Tibial nerve (tissue), 4 donors: ENCODE results near the gene CMC4. TPM values are rescaled to one million over a fixed set of nuclear protein-coding genes. Genes with fewer than 3 reads are reported as not detected.

Source experiments
- DNase-seq, 2 donors: peaks; one replicate each; pipeline ENCODE4 v3.0.0-alpha.2; 2019; ENCODE audit warnings: low spot score in 2 of 2
- H3K27ac ChIP-seq, 4 donors: fragments of 200-600 bp; sonication (generic) in 3 of 4; one replicate each; pipeline ENCODE4 v1.5.1; 2017 to 2019; ENCODE audit warnings: mild to moderate bottlenecking in 1 of 4
- H3K27me3 ChIP-seq, 2 donors: fragments of 200-600 bp; sonication (generic) in 1 of 2; one replicate each; pipeline versions ENCODE4 v1.5.1 to v1.6.0; 2017 to 2019
- H3K36me3 ChIP-seq, 3 donors: fragments of 200-600 bp; sonication (generic); one replicate each; pipeline ENCODE4 v1.5.1; 2018 to 2019
- H3K4me1 ChIP-seq, 4 donors: fragments of 200-600 bp; sonication (generic) in 3 of 4; one replicate each; pipeline ENCODE4 v1.5.1; 2017 to 2019
- H3K4me3 ChIP-seq, 4 donors: fragments of 200-600 bp; sonication (generic) in 3 of 4; one replicate each; pipeline ENCODE4 v1.5.1; 2017 to 2019; ENCODE audit warnings: mild to moderate bottlenecking in 1 of 4, moderate library complexity in 1 of 4
- H3K9me3 ChIP-seq, 4 donors: fragments of 200-600 bp; sonication (generic) in 3 of 4; one replicate each; pipeline ENCODE4 v1.5.1; 2017 to 2019
- EP300 ChIP-seq, 2 donors: sonication (generic); formaldehyde crosslinking; IDR thresholded peaks; one replicate each; pipeline ENCODE4 v1.6.1; 2017; ENCODE audit warnings: antibody characterized with exemption in 2 of 2, mild to moderate bottlenecking in 1 of 2
- POLR2A ChIP-seq, 2 donors: fragments of 450-650 bp; IDR thresholded peaks; one replicate each; pipeline ENCODE4 v1.6.1; 2017; ENCODE audit warnings: antibody characterized with exemption in 2 of 2, mild to moderate bottlenecking in 2 of 2, moderate library complexity in 2 of 2
- WGBS, 2 donors: methylation state at CpG; one replicate each; pipeline ENCODE4 v1.1.5; 2018; 5-methylcytosine and 5-hydroxymethylcytosine counted together
- total RNA-seq, 4 donors: library from RNA; depleted of rRNA; stranded (reverse); fragments of >200 nt; gene quantifications; one replicate each; pipeline ENCODE4 v1.1.0, GENCODE V29; 2016
- TF ChIP-seq, protein P1 (sequence below), 5 experiments: fragments of 200-600 bp in 3 of 5; fragments of 450-650 bp in 2 of 5; sonication (generic) in 3 of 5; IDR thresholded peaks; one replicate each; pipeline ENCODE4 v1.5.1; 2016 to 2019; ENCODE audit warnings: antibody characterized with exemption in 5 of 5, mild to moderate bottlenecking in 3 of 5, moderate library complexity in 2 of 5

Gene CMC4
- total RNA-seq, 4 donors from 2014 or later: 22.2 to 27.0 (median 23.7) TPM

DNA sequence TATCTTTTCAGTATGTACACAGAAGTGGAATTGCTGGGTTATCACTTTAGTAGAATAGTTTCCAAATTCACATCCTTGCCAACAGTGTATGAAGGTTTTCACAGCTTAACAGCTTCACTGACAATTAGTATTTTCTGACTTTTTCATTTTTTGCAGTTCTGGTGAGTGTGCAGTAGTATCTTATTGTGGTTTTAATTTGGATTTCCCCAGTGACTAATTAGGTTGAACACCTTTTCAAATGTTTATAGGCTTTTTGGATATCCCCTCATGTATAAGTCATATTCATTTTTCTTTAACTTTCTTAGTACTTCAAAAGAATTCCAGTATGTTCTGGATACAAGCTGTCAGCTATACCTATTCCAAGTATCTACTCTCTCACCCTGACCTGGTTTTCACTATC is 37.5 kb upstream of the CMC4 start:
- no peak for DNase-seq
- Histone ChIP-seq H3K9me3 (no peaks in the 10 kb centered on the region), H3K36me3 (peaks cover 0 to 10% (median 0%) of the 10 kb centered on the region in 3 donors), H3K27ac (no peak overlapping the region), H3K4me1 (peaks cover 0 to 7% (median 0%) of the 10 kb centered on the region in 4 donors), H3K27me3 (no peaks in the 10 kb centered on the region), H3K4me3 (no peak overlapping the region)
- TF ChIP-seq EP300 (IDR thresholded peaks at IDR 0.05) (no peak), POLR2A (IDR thresholded peaks at IDR 0.05) (no peak)
- TF ChIP-seq, protein P1, sequence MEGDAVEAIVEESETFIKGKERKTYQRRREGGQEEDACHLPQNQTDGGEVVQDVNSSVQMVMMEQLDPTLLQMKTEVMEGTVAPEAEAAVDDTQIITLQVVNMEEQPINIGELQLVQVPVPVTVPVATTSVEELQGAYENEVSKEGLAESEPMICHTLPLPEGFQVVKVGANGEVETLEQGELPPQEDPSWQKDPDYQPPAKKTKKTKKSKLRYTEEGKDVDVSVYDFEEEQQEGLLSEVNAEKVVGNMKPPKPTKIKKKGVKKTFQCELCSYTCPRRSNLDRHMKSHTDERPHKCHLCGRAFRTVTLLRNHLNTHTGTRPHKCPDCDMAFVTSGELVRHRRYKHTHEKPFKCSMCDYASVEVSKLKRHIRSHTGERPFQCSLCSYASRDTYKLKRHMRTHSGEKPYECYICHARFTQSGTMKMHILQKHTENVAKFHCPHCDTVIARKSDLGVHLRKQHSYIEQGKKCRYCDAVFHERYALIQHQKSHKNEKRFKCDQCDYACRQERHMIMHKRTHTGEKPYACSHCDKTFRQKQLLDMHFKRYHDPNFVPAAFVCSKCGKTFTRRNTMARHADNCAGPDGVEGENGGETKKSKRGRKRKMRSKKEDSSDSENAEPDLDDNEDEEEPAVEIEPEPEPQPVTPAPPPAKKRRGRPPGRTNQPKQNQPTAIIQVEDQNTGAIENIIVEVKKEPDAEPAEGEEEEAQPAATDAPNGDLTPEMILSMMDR (IDR thresholded peaks at IDR 0.05): no peak

DNA sequence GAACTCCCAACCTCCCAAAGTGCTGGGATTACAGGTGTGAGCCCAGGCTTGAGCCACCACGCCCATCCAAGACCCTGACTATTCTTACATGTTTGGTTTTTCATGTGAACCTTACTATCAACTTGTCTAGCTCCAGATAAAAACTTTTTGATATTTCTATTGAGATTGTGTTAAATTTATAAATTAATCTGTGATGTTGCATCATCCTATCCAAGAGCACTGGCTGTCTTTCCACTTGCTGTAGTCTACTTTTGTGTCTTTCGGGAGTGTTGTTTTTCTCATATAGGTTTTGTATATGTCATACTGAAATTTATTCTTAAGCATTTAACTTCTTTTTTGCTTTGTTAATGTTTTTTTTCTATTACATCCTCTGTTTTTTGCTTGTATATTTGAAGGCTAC is 35.0 kb upstream of the CMC4 start:
- Histone ChIP-seq H3K4me1 (peaks cover 0 to 7% (median 0%) of the 10 kb centered on the region in 4 donors), H3K27me3 (no peaks in the 10 kb centered on the region), H3K36me3 (peaks cover 0 to 10% (median 0%) of the 10 kb centered on the region in 3 donors), H3K9me3 (no peaks in the 10 kb centered on the region), H3K4me3 (no peak overlapping the region), H3K27ac (no peak overlapping the region)
- WGBS, 2 donors: 83 to 96% methylated on average over 2 of the region's 2 CpGs
- no peak for DNase-seq
- TF ChIP-seq POLR2A (IDR thresholded peaks at IDR 0.05) (no peak), EP300 (IDR thresholded peaks at IDR 0.05) (no peak)
- TF ChIP-seq, protein P1 (IDR thresholded peaks at IDR 0.05): no peak

DNA sequence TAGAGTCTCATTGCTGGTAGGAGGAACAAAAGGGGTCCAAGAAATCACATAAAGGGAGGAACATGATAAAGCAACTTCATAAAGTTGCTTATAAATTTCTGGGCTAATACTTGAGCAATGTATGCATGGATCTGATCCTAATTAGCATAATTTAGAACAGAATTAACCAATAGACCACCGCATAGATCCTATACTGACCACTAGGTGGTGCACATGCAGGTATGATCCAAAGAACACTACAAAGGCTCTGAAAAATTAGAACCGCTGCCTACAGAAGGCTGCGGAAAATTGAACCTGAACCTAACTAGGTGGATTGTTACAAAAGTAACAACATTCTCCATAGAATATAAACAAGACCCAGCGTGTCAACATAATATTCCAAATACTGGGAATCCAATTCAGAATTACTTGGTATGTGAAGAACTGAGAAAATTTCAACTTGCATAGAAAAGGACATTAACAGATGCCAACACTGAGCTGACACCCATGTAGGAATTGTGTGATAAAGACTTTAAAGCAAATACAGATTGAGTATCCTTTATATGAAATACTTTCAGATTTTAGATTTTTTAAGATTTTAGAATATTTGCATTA is 23.6 kb upstream of the CMC4 start:
- peaks cover 0 to 3% (median 0%) of the 10 kb centered on the region in 3 donors for H3K36me3 ChIP-seq
- WGBS, 2 donors: 40 to 42% methylated on average over 4 of the region's 4 CpGs

DNA sequence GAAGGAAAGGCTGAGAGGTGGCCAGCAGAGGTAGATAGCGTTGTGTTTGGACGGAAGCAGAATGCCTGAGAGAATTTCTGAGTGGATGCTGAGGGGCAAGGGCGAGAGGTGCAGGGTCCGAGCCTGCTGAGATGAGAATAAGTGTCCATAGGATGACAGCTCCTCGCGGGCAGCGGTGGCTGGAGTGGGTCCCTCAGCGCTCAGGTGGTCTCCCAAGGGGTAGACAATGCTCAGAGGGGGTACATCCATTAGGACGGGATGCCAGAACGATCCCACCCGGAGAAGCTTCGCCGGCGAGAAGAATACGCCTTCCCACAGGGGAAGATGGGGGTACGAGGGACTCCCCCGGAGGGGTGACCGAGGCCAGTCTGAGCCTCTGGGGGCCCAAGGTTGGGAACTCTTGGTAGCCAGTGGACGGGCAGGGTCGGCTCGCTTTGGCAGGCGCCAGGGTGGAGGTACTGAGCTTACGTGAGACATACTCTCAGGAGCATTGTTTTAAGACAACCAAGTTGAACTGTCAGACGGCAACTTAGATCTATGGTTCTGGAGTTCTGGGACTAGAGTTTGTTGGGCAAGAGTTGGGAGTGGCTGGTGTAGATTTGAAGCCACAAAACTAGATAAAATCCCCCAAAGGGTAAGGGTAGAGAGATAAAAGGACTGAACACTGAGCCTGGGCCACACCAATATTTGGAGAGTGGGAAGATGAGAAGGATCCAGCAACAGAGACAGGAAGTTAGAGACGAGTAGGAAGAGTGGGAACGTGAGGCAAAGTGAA is 16.2 kb upstream of the CMC4 start:
- Histone ChIP-seq H3K27me3 (no peaks in the 10 kb centered on the region), H3K9me3 (no peaks in the 10 kb centered on the region), H3K4me3 (no peak overlapping the region), H3K4me1 (no peaks in the 10 kb centered on the region), H3K36me3 (peaks cover 0 to 12% (median 0%) of the 10 kb centered on the region in 3 donors), H3K27ac (no peak overlapping the region)
- no peak for DNase-seq
- WGBS, 2 donors: 90 to 97% methylated on average over 18 to 26 of the region's 26 CpGs
- TF ChIP-seq, protein P1 (IDR thresholded peaks at IDR 0.05): no peak
- TF ChIP-seq EP300 (IDR thresholded peaks at IDR 0.05): no peak
- no peak for TF ChIP-seq POLR2A (IDR thresholded peaks at IDR 0.05)

More for the DNA sequence above, 23.6 kb upstream of the CMC4 start:
- TF ChIP-seq, protein P1 (IDR thresholded peaks at IDR 0.05): peak; percentile 21 to 43 (median 41)
- TF ChIP-seq EP300 (IDR thresholded peaks at IDR 0.05) (no peak), POLR2A (IDR thresholded peaks at IDR 0.05) (no peak)
- no peak overlapping the region for H3K27ac ChIP-seq
- no peaks in the 10 kb centered on the region for H3K9me3 ChIP-seq
- no peaks in the 10 kb centered on the region for H3K4me1 ChIP-seq
- no peak for DNase-seq
- H3K4me3 ChIP-seq: no peak overlapping the region
- no peaks in the 10 kb centered on the region for H3K27me3 ChIP-seq

DNA sequence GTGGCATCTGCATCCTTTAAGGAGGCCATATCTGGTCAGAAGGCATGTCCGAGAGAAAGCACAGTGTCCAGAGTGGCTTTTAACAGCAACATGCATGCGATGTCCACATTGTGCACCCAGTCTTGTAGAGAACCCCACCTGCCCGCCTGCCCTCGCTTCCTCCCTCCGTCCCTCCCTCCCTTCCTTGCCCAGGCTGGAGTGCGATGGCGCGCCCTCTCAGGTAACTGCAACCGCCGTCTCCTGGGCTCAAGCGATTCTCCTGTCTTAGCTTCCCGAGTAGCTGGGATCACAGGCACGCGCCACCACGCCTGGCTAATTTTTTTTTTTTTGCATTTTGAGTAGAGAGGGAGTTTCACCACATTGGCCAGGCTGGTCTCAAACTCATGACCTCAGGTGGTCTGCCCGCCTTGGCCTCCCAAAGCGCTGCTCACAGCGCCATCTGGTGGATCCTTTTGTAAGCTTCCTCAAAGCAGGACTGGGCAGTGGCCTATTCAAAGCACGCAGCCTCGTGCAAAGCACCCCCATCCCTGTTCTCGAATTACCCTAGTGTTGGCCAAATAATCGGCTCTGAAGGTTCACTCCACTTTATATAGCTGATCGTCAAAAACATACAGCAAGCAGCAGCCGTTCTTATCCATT is 15.4 kb upstream of the CMC4 start:
- Histone ChIP-seq H3K36me3 (peaks cover 0 to 14% (median 0%) of the 10 kb centered on the region in 3 donors), H3K9me3 (no peaks in the 10 kb centered on the region), H3K27ac (no peak overlapping the region), H3K4me1 (no peaks in the 10 kb centered on the region), H3K27me3 (no peaks in the 10 kb centered on the region), H3K4me3 (no peak overlapping the region)
- peak in 1 of 2 donors; percentile 8 for DNase-seq
- no peak for TF ChIP-seq EP300 (IDR thresholded peaks at IDR 0.05)
- TF ChIP-seq, protein P1 (IDR thresholded peaks at IDR 0.05): peak; percentile 23 to 45 (median 31)
- WGBS, 2 donors: 80 to 81% methylated on average over 24 of the region's 24 CpGs
